Prostate gland (tissue), 2 donors: ENCODE measurements around the gene TTLL4. TPM values are rescaled to one million over a fixed set of nuclear protein-coding genes. Genes with fewer than 3 reads are reported as not detected.

ENCODE experiments used
- DNase-seq: peaks from one replicate; pipeline ENCODE4 v3.0.0-alpha.2; 2019; ENCODE audit warnings: low spot score
- H3K27ac ChIP-seq, 2 donors: fragments of 200-600 bp; sonication (generic); 2 replicates each; pipeline ENCODE4 v1.5.1; 2017 to 2019
- H3K27me3 ChIP-seq: fragments of 200-600 bp; sonication (generic); replicated peaks from 2 replicates; pipeline ENCODE4 v1.5.1; 2019; ENCODE audit not compliant: insufficient read depth
- H3K36me3 ChIP-seq, 2 donors: fragments of 200-600 bp; sonication (generic); 1 replicate in 1 of 2; 2 replicates in 1 of 2; pipeline versions ENCODE4 v1.5.1 to v1.8.1; 2017 to 2019
- H3K4me1 ChIP-seq: fragments of 200-600 bp; sonication (generic); replicated peaks from 2 replicates; pipeline ENCODE4 v1.5.1; 2019
- H3K4me3 ChIP-seq, 2 donors: fragments of 200-600 bp; sonication (generic); 2 replicates each; pipeline ENCODE4 v1.5.1; 2017 to 2019
- H3K9me3 ChIP-seq: fragments of 200-600 bp; sonication (generic); 2 replicates; pipeline ENCODE4 v1.5.1; 2017
- POLR2A ChIP-seq: fragments of 450-650 bp; IDR thresholded peaks from one replicate; pipeline ENCODE4 v1.6.1; 2016; ENCODE audit warnings: antibody characterized with exemption, mild to moderate bottlenecking
- POLR2AphosphoS5 ChIP-seq: sonication (generic); formaldehyde crosslinking; IDR thresholded peaks from one replicate; pipeline ENCODE4 v1.6.1; 2017; ENCODE audit warnings: antibody characterized with exemption
- WGBS: methylation state at CpG from one replicate; pipeline ENCODE4 v1.1.5; 2018; 5-methylcytosine and 5-hydroxymethylcytosine counted together
- intact Hi-C: fragments of 100-400 bp; cut with DNase I; formaldehyde crosslinking; loops from one replicate; pipeline ENCODE4 v1.14.2; 2022
- total RNA-seq, 2 donors: library from RNA; depleted of rRNA; stranded (reverse); fragments of >200 nt; gene quantifications; one replicate each; pipeline ENCODE4 v1.1.0, GENCODE V29; 2016
- TF ChIP-seq, protein P1 (sequence below), 4 experiments: fragments of 200-600 bp in 2 of 4; fragments of 450-650 bp in 2 of 4; sonication (generic) in 2 of 4; IDR thresholded peaks; 1 replicate in 3 of 4; 2 replicates in 1 of 4; pipeline ENCODE4 v1.5.1; 2016 to 2019; ENCODE audit warnings: antibody characterized with exemption in 4 of 4, mild to moderate bottlenecking in 2 of 4, moderate library complexity in 2 of 4

Gene TTLL4
- total RNA-seq, 2 donors from 2014 or later, result 21.1 to 63.8 TPM

DNA sequence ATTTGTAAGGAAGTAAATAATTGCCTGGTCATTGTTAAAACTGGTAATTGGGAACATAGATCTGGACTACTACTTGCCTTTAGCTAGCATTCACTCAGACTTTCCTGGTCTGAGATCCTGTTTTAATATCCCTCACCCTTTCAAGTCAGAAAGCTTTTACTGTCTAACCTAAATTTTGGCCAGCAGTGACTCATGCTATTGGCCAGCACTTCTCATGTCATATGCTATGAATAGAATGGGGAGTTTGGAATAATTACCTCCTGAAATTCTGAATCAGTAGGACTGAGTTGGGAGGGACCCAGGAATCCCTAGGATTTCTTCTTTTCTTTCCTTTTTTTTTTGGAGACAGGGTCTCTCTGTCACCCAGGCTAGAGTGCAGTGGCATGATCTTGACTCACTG lies 19.4 kb upstream of the TTLL4 start:
- TF ChIP-seq POLR2AphosphoS5 (no peak), POLR2A (no peak)
- TF ChIP-seq, protein P1, sequence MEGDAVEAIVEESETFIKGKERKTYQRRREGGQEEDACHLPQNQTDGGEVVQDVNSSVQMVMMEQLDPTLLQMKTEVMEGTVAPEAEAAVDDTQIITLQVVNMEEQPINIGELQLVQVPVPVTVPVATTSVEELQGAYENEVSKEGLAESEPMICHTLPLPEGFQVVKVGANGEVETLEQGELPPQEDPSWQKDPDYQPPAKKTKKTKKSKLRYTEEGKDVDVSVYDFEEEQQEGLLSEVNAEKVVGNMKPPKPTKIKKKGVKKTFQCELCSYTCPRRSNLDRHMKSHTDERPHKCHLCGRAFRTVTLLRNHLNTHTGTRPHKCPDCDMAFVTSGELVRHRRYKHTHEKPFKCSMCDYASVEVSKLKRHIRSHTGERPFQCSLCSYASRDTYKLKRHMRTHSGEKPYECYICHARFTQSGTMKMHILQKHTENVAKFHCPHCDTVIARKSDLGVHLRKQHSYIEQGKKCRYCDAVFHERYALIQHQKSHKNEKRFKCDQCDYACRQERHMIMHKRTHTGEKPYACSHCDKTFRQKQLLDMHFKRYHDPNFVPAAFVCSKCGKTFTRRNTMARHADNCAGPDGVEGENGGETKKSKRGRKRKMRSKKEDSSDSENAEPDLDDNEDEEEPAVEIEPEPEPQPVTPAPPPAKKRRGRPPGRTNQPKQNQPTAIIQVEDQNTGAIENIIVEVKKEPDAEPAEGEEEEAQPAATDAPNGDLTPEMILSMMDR (IDR thresholded peaks at IDR 0.05), result no peak
- Histone ChIP-seq H3K4me1 (no peaks in the 10 kb centered on the region), H3K4me3 (no peak overlapping the region), H3K27ac (no peak overlapping the region), H3K27me3 (no peaks in the 10 kb centered on the region), H3K9me3 (no peaks in the 10 kb centered on the region), H3K36me3 (peaks cover 0 to 13% of the 10 kb centered on the region in 2 donors)
- DNase-seq, result no peak
- intact Hi-C loops, result no loop called here

DNA sequence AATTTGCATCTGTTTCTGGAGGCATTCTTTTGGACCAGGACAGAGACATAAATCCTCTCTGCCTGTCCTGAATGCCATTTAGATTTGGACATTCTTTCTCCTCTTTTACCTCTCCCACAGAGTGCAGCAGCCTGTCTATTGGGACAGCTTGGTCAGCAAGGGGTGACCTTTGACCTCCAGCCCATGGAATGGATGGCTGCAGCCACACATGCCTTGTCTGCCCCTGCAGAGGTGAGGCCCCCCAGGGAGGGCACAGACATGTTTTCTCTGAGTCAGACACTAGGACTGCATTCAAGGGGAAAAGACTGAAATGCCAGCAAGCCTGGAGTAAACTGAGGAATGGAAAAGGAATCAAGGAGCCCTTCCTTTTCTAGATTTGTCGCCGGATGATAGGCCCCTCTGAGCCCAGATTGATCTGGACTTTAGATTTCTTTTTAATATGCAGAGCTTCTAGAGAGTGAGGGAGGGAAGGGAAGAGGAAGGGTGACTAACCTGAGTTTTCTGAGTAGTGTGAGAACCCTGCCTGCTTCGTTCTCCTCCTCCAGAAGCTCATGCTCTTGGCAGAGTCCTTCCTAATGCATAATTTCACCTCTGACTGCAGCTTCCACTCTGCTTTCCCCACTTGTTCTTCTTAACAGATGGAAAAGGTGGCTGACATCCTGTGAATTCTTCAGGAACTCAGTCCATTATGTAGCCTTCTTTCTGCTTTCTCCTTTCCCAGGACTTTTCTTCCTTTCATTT lies 16.1 kb upstream of the TTLL4 start:
- no peak overlapping the region for H3K4me3 ChIP-seq
- TF ChIP-seq, protein P1 (IDR thresholded peaks at IDR 0.05), result no peak
- TF ChIP-seq POLR2A (no peak), POLR2AphosphoS5 (no peak)
- H3K36me3 ChIP-seq, result peaks cover 0 to 19% of the 10 kb centered on the region in 2 donors
- intact Hi-C loops, result no loop called here
- DNase-seq, result no peak
- H3K27ac ChIP-seq, result no peak overlapping the region
- no peaks in the 10 kb centered on the region for H3K27me3 ChIP-seq
- no peaks in the 10 kb centered on the region for H3K9me3 ChIP-seq
- H3K4me1 ChIP-seq, result no peaks in the 10 kb centered on the region
- 94% methylated on average over 3 of the region's 3 CpGs for WGBS

DNA sequence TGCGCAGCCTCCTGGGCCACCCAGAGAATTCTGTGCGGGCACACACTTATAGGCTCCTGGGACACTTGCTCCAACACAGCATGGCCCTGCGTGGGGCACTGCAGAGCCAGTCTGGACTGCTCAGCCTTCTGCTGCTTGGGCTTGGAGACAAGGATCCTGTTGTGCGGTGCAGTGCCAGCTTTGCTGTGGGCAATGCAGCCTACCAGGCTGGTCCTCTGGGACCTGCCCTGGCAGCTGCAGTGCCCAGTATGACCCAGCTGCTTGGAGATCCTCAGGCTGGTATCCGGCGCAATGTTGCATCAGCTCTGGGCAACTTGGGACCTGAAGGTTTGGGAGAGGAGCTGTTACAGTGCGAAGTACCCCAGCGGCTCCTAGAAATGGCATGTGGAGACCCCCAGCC lies 11.8 kb upstream of the TTLL4 start:
- TF ChIP-seq POLR2AphosphoS5 (no peak), POLR2A (no peak)
- TF ChIP-seq, protein P1 (IDR thresholded peaks at IDR 0.05), result no peak
- intact Hi-C loops, result no loop called here
- H3K27me3 ChIP-seq, result no peaks in the 10 kb centered on the region
- H3K36me3 ChIP-seq, result peaks cover 0 to 5% of the 10 kb centered on the region in 2 donors
- H3K9me3 ChIP-seq, result no peaks in the 10 kb centered on the region
- no peaks in the 10 kb centered on the region for H3K4me1 ChIP-seq
- no peak overlapping the region for H3K27ac ChIP-seq
- H3K4me3 ChIP-seq, result no peak overlapping the region
- WGBS, result 94% methylated on average over 6 of the region's 8 CpGs
- no peak for DNase-seq

DNA sequence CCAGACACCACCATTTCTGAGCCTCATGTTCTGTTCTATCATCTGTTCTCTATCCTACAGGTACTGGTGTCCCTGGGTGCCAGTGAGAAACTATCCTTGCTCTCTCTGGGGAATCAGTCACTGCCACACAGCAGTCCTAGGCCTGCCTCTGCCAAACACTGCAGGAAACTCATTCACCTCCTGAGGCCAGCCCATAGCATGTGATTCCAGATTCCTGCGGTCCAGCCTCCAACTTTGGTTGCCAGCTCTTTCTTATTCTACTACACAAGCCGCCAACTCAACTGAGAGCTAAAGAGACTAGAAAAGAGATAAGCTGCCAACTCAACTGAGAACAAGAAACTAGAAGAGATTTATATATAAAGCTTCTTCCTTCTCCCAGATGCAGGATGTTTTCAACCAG lies 8.8 kb upstream of the TTLL4 start:
- Histone ChIP-seq H3K4me1 (no peaks in the 10 kb centered on the region), H3K27me3 (no peaks in the 10 kb centered on the region), H3K9me3 (no peaks in the 10 kb centered on the region), H3K4me3 (no peak overlapping the region), H3K27ac (no peak overlapping the region), H3K36me3 (peaks cover 0 to 5% of the 10 kb centered on the region in 2 donors)
- intact Hi-C loops, result no loop called here
- no peak for DNase-seq
- TF ChIP-seq POLR2A, result no peak
- TF ChIP-seq, protein P1 (IDR thresholded peaks at IDR 0.05), result no peak
- TF ChIP-seq POLR2AphosphoS5, result no peak
- 88% methylated on average over 2 of the region's 2 CpGs for WGBS

DNA sequence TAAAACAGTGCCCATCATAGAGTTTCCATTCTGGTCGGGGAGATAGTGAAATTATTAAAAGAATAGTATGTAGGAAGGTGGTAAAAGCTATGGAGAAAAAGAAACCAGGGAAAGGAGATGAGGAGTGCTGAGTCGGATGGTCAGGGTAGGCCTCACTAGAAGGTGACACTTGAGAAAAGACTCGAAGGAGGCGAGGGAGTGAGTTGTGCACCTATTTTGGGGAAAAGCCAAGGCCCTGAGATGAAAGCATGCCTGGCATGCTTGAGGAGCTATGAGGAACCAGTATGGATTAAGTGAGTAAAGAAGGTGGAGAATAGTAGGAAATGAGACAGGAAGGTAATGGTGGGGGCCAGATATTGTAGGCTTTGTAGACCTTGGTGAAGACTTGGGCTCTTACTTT lies 7.3 kb upstream of the TTLL4 start:
- intact Hi-C loops, result no loop called here
- Histone ChIP-seq H3K4me3 (no peak overlapping the region), H3K27ac (no peak overlapping the region), H3K36me3 (peaks cover 0 to 5% of the 10 kb centered on the region in 2 donors), H3K27me3 (no peaks in the 10 kb centered on the region), H3K9me3 (no peaks in the 10 kb centered on the region), H3K4me1 (no peaks in the 10 kb centered on the region)
- no peak for TF ChIP-seq POLR2AphosphoS5
- TF ChIP-seq POLR2A, result no peak
- TF ChIP-seq, protein P1 (IDR thresholded peaks at IDR 0.05), result no peak
- DNase-seq, result no peak
- WGBS, result 75% methylated on average over 4 of the region's 4 CpGs
